ENCODE results near the gene STARD8. TPM values are rescaled to one million over a fixed set of nuclear protein-coding genes. Genes with fewer than 3 reads are reported as not detected.

STARD8 gene
- total RNA-seq, 2 experiments from 2014 or later: not detected

- no peak overlapping the region for H3K27ac ChIP-seq (ENCODE audit: low read depth, low read length, poor library complexity, severe bottlenecking)
- H3K4me2 ChIP-seq (ENCODE audit: low read length): no peak overlapping the region
- TF ChIP-seq CTCF (conservative IDR thresholded peaks at IDR 0.05; ENCODE audit: low read length) (no peak), EZH2phosphoT487 (IDR thresholded peaks at IDR 0.05; ENCODE audit: borderline replicate concordance, low read depth, low read length) (no peak)
- CTCF ChIA-PET (ENCODE audit: unreplicated experiment): no interaction called here
- H3K36me3 ChIP-seq (ENCODE audit: insufficient read depth, low read length): no peaks in the 10 kb centered on the region
- H3K79me2 ChIP-seq (ENCODE audit: insufficient read depth, low read depth, low read length): no peaks in the 10 kb centered on the region
- H4K20me1 ChIP-seq (ENCODE audit: insufficient read depth, low read length): no peaks in the 10 kb centered on the region
- no peaks in the 10 kb centered on the region for H3K4me1 ChIP-seq (ENCODE audit: insufficient read depth, low read length, poor library complexity, severe bottlenecking)
- no peak for DNase-seq (ENCODE audit: low spot score)
- H2AFZ ChIP-seq (ENCODE audit: low read length): no peak overlapping the region
- H3K9me3 ChIP-seq (ENCODE audit: low read length): no peaks in the 10 kb centered on the region
- H3K9me2 ChIP-seq (ENCODE audit: insufficient read depth, low read length): no peaks in the 10 kb centered on the region
- no peak overlapping the region for H3K4me3 ChIP-seq (ENCODE audit: low read depth, low read length, poor library complexity, severe bottlenecking)
- POLR2A ChIA-PET: no interaction called here
- BruUV-seq (replicated peaks): no TSS peak
- intact Hi-C loops (cut with micrococcal nuclease; ENCODE audit: unreplicated experiment): no loop called here
Measured at GRCh38 chrX:68750316-68750715, 102.8 kb downstream of the STARD8 start.

- H3K4me1 ChIP-seq (ENCODE audit: insufficient read depth, low read length, poor library complexity, severe bottlenecking): no peaks in the 10 kb centered on the region
- no peak overlapping the region for H3K27ac ChIP-seq (ENCODE audit: low read depth, low read length, poor library complexity, severe bottlenecking)
- TF ChIP-seq CTCF (conservative IDR thresholded peaks at IDR 0.05; ENCODE audit: low read length) (no peak), EZH2phosphoT487 (IDR thresholded peaks at IDR 0.05; ENCODE audit: borderline replicate concordance, low read depth, low read length) (no peak)
- no peaks in the 10 kb centered on the region for H3K9me3 ChIP-seq (ENCODE audit: low read length)
- CTCF ChIA-PET (ENCODE audit: unreplicated experiment): no interaction called here
- H3K9me2 ChIP-seq (ENCODE audit: insufficient read depth, low read length): no peaks in the 10 kb centered on the region
- no peak overlapping the region for H2AFZ ChIP-seq (ENCODE audit: low read length)
- intact Hi-C loops (cut with micrococcal nuclease; ENCODE audit: unreplicated experiment): no loop called here
- POLR2A ChIA-PET: no interaction called here
- no peaks in the 10 kb centered on the region for H3K36me3 ChIP-seq (ENCODE audit: insufficient read depth, low read length)
- no peaks in the 10 kb centered on the region for H4K20me1 ChIP-seq (ENCODE audit: insufficient read depth, low read length)
- H3K79me2 ChIP-seq (ENCODE audit: insufficient read depth, low read depth, low read length): no peaks in the 10 kb centered on the region
- no TSS peak for BruUV-seq (replicated peaks)
- no peak overlapping the region for H3K4me3 ChIP-seq (ENCODE audit: low read depth, low read length, poor library complexity, severe bottlenecking)
- no peak overlapping the region for H3K4me2 ChIP-seq (ENCODE audit: low read length)
- no peak for DNase-seq (ENCODE audit: low spot score)
Measured at GRCh38 chrX:68751372-68751771, 103.9 kb downstream of the STARD8 start.

- no peak overlapping the region for H2AFZ ChIP-seq (ENCODE audit: low read length)
- H3K9me3 ChIP-seq (ENCODE audit: low read length): no peaks in the 10 kb centered on the region
- H3K27ac ChIP-seq (ENCODE audit: low read depth, low read length, poor library complexity, severe bottlenecking): no peak overlapping the region
- no TSS peak for BruUV-seq (replicated peaks)
- H3K4me1 ChIP-seq (ENCODE audit: insufficient read depth, low read length, poor library complexity, severe bottlenecking): no peaks in the 10 kb centered on the region
- H3K4me3 ChIP-seq (ENCODE audit: low read depth, low read length, poor library complexity, severe bottlenecking): no peak overlapping the region
- TF ChIP-seq EZH2phosphoT487 (IDR thresholded peaks at IDR 0.05; ENCODE audit: borderline replicate concordance, low read depth, low read length) (no peak), CTCF (conservative IDR thresholded peaks at IDR 0.05; ENCODE audit: low read length) (no peak)
- intact Hi-C loops (cut with micrococcal nuclease; ENCODE audit: unreplicated experiment): no loop called here
- DNase-seq (ENCODE audit: low spot score): no peak
- no peak overlapping the region for H3K4me2 ChIP-seq (ENCODE audit: low read length)
- CTCF ChIA-PET (ENCODE audit: unreplicated experiment): no interaction called here
- H3K9me2 ChIP-seq (ENCODE audit: insufficient read depth, low read length): no peaks in the 10 kb centered on the region
- H4K20me1 ChIP-seq (ENCODE audit: insufficient read depth, low read length): no peaks in the 10 kb centered on the region
- POLR2A ChIA-PET: no interaction called here
- H3K36me3 ChIP-seq (ENCODE audit: insufficient read depth, low read length): no peaks in the 10 kb centered on the region
- no peaks in the 10 kb centered on the region for H3K79me2 ChIP-seq (ENCODE audit: insufficient read depth, low read depth, low read length)
Measured at GRCh38 chrX:68753218-68753617, 105.8 kb downstream of the STARD8 start.

Measured in OCI-LY7 (cell line).